Mesothelial cell of epicardium (in vitro differentiated cells): ENCODE measurements around the gene CYP2C18. TPM values are rescaled to one million over a fixed set of nuclear protein-coding genes. Genes with fewer than 3 reads are reported as not detected.
"Not testable (repeated sequence)": the region's sequence is repeated elsewhere in the genome, so short reads cannot be mapped to it uniquely, and the experiment has no call there.

Source experiments
- DNase-seq, 2 experiments: peaks; one replicate each; pipeline ENCODE4 v3.0.0; 2021; ENCODE audit warnings: low spot score in 2 of 2; ENCODE audit not compliant: unreplicated experiment in 2 of 2
- H3K27ac Mint-ChIP-seq: 2 replicates; pipeline ENCODE4 v1.8.0; 2021; ENCODE audit warnings: mixed read lengths
- H3K27me3 Mint-ChIP-seq: 2 replicates; pipeline ENCODE4 v1.8.0; 2021; ENCODE audit warnings: low read depth, mixed read lengths
- H3K36me3 Mint-ChIP-seq: 2 replicates; pipeline ENCODE4 v1.8.0; 2021; ENCODE audit warnings: mixed read lengths
- H3K4me1 Mint-ChIP-seq: 2 replicates; pipeline ENCODE4 v1.8.0; 2021; ENCODE audit warnings: mixed read lengths
- H3K4me3 Mint-ChIP-seq: 2 replicates; pipeline ENCODE4 v1.8.0; 2021; ENCODE audit warnings: mild to moderate bottlenecking, moderate library complexity, mixed read lengths
- H3K9me3 Mint-ChIP-seq: 2 replicates; pipeline ENCODE4 v1.8.0; 2021; ENCODE audit warnings: mixed read lengths
- CTCF ChIP-seq: fragments of 200-600 bp; sonication (generic); IDR thresholded peaks from one replicate; pipeline ENCODE4 v1.5.0; 2021; ENCODE audit warnings: antibody characterized with exemption; ENCODE audit not compliant: unreplicated experiment
- total RNA-seq: library from RNA; stranded (reverse); gene quantifications from 3 replicates; pipeline ENCODE4 v1.2.1, GENCODE V29; 2021

CYP2C18 gene
- total RNA-seq, 1 donor from 2014 or later: not detected

GRCh38 chr10:94645285-94645684, 38.2 kb upstream of the CYP2C18 start:
- Mint-ChIP-seq H3K4me3 (no peak overlapping the region), H3K4me1 (peaks cover 8% of the 10 kb centered on the region), H3K9me3 (no peaks in the 10 kb centered on the region), H3K27ac (no peak overlapping the region), H3K27me3 (no peaks in the 10 kb centered on the region), H3K36me3 (no peaks in the 10 kb centered on the region)
- no peak for DNase-seq
- no peak for TF ChIP-seq CTCF

- not testable (repeated sequence) for DNase-seq, H3K4me3 Mint-ChIP-seq, H3K27ac Mint-ChIP-seq, H3K27me3 Mint-ChIP-seq, H3K36me3 Mint-ChIP-seq, H3K4me1 Mint-ChIP-seq
- peaks cover 39% of the 10 kb centered on the region for H3K9me3 Mint-ChIP-seq
Observed at GRCh38 chr10:94655201-94655600, 28.3 kb upstream of the CYP2C18 start.

GRCh38 chr10:94663061-94663460, 20.5 kb upstream of the CYP2C18 start:
- H3K4me3 Mint-ChIP-seq, H3K9me3 Mint-ChIP-seq, H3K27me3 Mint-ChIP-seq, H3K27ac Mint-ChIP-seq, H3K4me1 Mint-ChIP-seq, DNase-seq, H3K36me3 Mint-ChIP-seq: not testable (repeated sequence)

GRCh38 chr10:94666391-94667102, 17.0 kb upstream of the CYP2C18 start:
- Mint-ChIP-seq H3K4me3 (no peak overlapping the region), H3K9me3 (peaks cover 3% of the 10 kb centered on the region), H3K27me3 (peaks cover 2% of the 10 kb centered on the region), H3K4me1 (no peaks in the 10 kb centered on the region), H3K36me3 (no peaks in the 10 kb centered on the region), H3K27ac (no peak overlapping the region)
- DNase-seq: no peak
- TF ChIP-seq CTCF: no peak

- Mint-ChIP-seq H3K27ac (no peak overlapping the region), H3K36me3 (no peaks in the 10 kb centered on the region), H3K9me3 (no peaks in the 10 kb centered on the region), H3K4me1 (no peaks in the 10 kb centered on the region), H3K4me3 (no peak overlapping the region), H3K27me3 (no peaks in the 10 kb centered on the region)
- no peak for DNase-seq
- TF ChIP-seq CTCF: no peak
Observed at GRCh38 chr10:94673614-94674321, 9.8 kb upstream of the CYP2C18 start.

GRCh38 chr10:94676496-94676895, 7.0 kb upstream of the CYP2C18 start:
- H3K27ac Mint-ChIP-seq: no peak overlapping the region
- H3K27me3 Mint-ChIP-seq: no peaks in the 10 kb centered on the region
- H3K9me3 Mint-ChIP-seq: no peaks in the 10 kb centered on the region
- no peak for DNase-seq
- no peak for TF ChIP-seq CTCF
- H3K4me3 Mint-ChIP-seq: no peak overlapping the region
- no peaks in the 10 kb centered on the region for H3K36me3 Mint-ChIP-seq
- no peaks in the 10 kb centered on the region for H3K4me1 Mint-ChIP-seq
